Gastroesophageal sphincter (tissue), 3 donors: ENCODE measurements around the gene NOC2L.

Source experiments
- EP300 ChIP-seq: sonication (generic); formaldehyde crosslinking; IDR thresholded peaks from one replicate; pipeline ENCODE4 v1.6.1; 2017; ENCODE audit warnings: antibody characterized with exemption, mild to moderate bottlenecking
- POLR2A ChIP-seq, 2 donors: fragments of 450-650 bp; IDR thresholded peaks; one replicate each; pipeline ENCODE4 v1.6.1; 2017; ENCODE audit warnings: antibody characterized with exemption in 2 of 2, mild to moderate bottlenecking in 2 of 2, moderate library complexity in 1 of 2
- TF ChIP-seq, protein P1 (sequence below), 4 experiments: fragments of 200-600 bp in 2 of 4; fragments of 450-650 bp in 2 of 4; sonication (generic) in 1 of 4; IDR thresholded peaks; one replicate each; pipeline ENCODE4 v1.5.1; 2017 to 2019; ENCODE audit warnings: antibody characterized with exemption in 4 of 4, mild to moderate bottlenecking in 2 of 4, moderate library complexity in 2 of 4

GRCh38 chr1:954927-955326 is 4.1 kb downstream of the NOC2L start:
- TF ChIP-seq, protein P1, sequence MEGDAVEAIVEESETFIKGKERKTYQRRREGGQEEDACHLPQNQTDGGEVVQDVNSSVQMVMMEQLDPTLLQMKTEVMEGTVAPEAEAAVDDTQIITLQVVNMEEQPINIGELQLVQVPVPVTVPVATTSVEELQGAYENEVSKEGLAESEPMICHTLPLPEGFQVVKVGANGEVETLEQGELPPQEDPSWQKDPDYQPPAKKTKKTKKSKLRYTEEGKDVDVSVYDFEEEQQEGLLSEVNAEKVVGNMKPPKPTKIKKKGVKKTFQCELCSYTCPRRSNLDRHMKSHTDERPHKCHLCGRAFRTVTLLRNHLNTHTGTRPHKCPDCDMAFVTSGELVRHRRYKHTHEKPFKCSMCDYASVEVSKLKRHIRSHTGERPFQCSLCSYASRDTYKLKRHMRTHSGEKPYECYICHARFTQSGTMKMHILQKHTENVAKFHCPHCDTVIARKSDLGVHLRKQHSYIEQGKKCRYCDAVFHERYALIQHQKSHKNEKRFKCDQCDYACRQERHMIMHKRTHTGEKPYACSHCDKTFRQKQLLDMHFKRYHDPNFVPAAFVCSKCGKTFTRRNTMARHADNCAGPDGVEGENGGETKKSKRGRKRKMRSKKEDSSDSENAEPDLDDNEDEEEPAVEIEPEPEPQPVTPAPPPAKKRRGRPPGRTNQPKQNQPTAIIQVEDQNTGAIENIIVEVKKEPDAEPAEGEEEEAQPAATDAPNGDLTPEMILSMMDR (IDR thresholded peaks at IDR 0.05), result no peak
- no peak for TF ChIP-seq POLR2A (IDR thresholded peaks at IDR 0.05)
- TF ChIP-seq EP300, result no peak
